Neural progenitor cell (in vitro differentiated cells): ENCODE measurements around the gene ASB13. TPM values are rescaled to one million over a fixed set of nuclear protein-coding genes. Genes with fewer than 3 reads are reported as not detected.

ENCODE experiments used
- DNase-seq: peaks from one replicate; pipeline ENCODE4 v3.0.0-alpha.2; 2016; ENCODE audit warnings: low spot score
- H2AFZ ChIP-seq: fragments of 200-600 bp; sonication (generic); replicated peaks from 2 replicates; pipeline ENCODE4 v1.6.1; 2016; ENCODE audit warnings: antibody characterized with exemption
- H3F3A ChIP-seq: fragments of 200-600 bp; sonication (generic); 2 replicates; pipeline ENCODE4 v1.6.1; 2016; ENCODE audit warnings: antibody characterized with exemption, low read depth
- H3K27ac ChIP-seq: fragments of 200-600 bp; sonication (generic); 2 replicates; pipeline ENCODE4 v1.5.1; 2016; ENCODE audit warnings: mild to moderate bottlenecking
- H3K27me3 ChIP-seq: fragments of 200-600 bp; sonication (generic); 2 replicates; pipeline ENCODE4 v1.6.1; 2016; ENCODE audit warnings: mild to moderate bottlenecking, moderate library complexity
- H3K36me3 ChIP-seq: fragments of 200-600 bp; sonication (generic); 2 replicates; pipeline ENCODE4 v1.5.1; 2016
- H3K4me1 ChIP-seq: fragments of 200-600 bp; sonication (generic); 2 replicates; pipeline ENCODE4 v1.6.1; 2016; ENCODE audit warnings: mixed run types
- H3K4me2 ChIP-seq: fragments of 200-600 bp; sonication (generic); 2 replicates; pipeline ENCODE4 v1.6.1; 2016
- H3K4me3 ChIP-seq: fragments of 200-600 bp; sonication (generic); 2 replicates; pipeline ENCODE4 v1.5.1; 2016
- H3K79me2 ChIP-seq: fragments of 200-600 bp; sonication (generic); 2 replicates; pipeline ENCODE4 v1.6.1; 2016; ENCODE audit warnings: low read depth
- H3K9ac ChIP-seq: fragments of 200-600 bp; sonication (generic); 2 replicates; pipeline ENCODE4 v1.6.1; 2016
- H3K9me3 ChIP-seq: fragments of 200-600 bp; sonication (generic); 2 replicates; pipeline ENCODE4 v1.5.1; 2016; ENCODE audit warnings: low read depth
- H4K20me1 ChIP-seq: fragments of 200-600 bp; sonication (generic); 2 replicates; pipeline ENCODE4 v1.6.1; 2016; ENCODE audit warnings: low read depth
- H3K27ac Mint-ChIP-seq: 3 replicates; pipeline ENCODE4 v1.8.0; 2021; ENCODE audit warnings: mixed read lengths
- H3K27me3 Mint-ChIP-seq: 2 replicates; pipeline ENCODE4 v1.8.0; 2022; ENCODE audit warnings: low read depth, mild to moderate bottlenecking, inconsistent platforms, moderate library complexity, mixed read lengths; ENCODE audit not compliant: insufficient read depth
- H3K36me3 Mint-ChIP-seq: 3 replicates; pipeline ENCODE4 v1.8.0; 2021; ENCODE audit warnings: mixed read lengths
- H3K4me1 Mint-ChIP-seq: 3 replicates; pipeline ENCODE4 v1.8.0; 2021; ENCODE audit warnings: mixed read lengths
- H3K4me3 Mint-ChIP-seq: 3 replicates; pipeline ENCODE4 v1.8.0; 2021; ENCODE audit warnings: mild to moderate bottlenecking, moderate library complexity, mixed read lengths
- H3K9me3 Mint-ChIP-seq: 3 replicates; pipeline ENCODE4 v1.8.0; 2020; ENCODE audit warnings: mixed read lengths
- CTCF ChIP-seq: fragments of 200-600 bp; sonication (generic); IDR thresholded peaks from 2 replicates; pipeline ENCODE4 v1.5.1; 2017; ENCODE audit warnings: antibody characterized with exemption, mild to moderate bottlenecking
- EZH2 ChIP-seq: fragments of 200-600 bp; sonication (generic); IDR thresholded peaks from 2 replicates; pipeline ENCODE4 v1.6.1; 2017; ENCODE audit warnings: antibody characterized with exemption, mild to moderate bottlenecking, moderate library complexity
- EZH2phosphoT487 ChIP-seq: fragments of 200-600 bp; sonication (generic); IDR thresholded peaks from 2 replicates; pipeline ENCODE4 v1.6.1; 2017; ENCODE audit warnings: antibody characterized with exemption
- total RNA-seq: library from RNA; depleted of rRNA; stranded (reverse); fragments of >200 nt; gene quantifications from 2 replicates; pipeline ENCODE4 v1.2.3, GENCODE V29; 2015; ENCODE audit warnings: low replicate concordance

ASB13 gene
- total RNA-seq, 1 donor from 2014 or later, result 15.0 TPM

GRCh38 chr10:5679606-5680005 is 13.2 kb upstream of the ASB13 start:
- Histone ChIP-seq H3K9ac (no peak overlapping the region), H3F3A (peaks cover 6% of the 10 kb centered on the region), H3K9me3 (no peaks in the 10 kb centered on the region), H3K4me3 (no peak overlapping the region), H2AFZ (no peak overlapping the region), H3K79me2 (no peaks in the 10 kb centered on the region), H3K4me2 (no peak overlapping the region), H3K4me1 (no peaks in the 10 kb centered on the region), H3K36me3 (no peaks in the 10 kb centered on the region), H3K27ac (no peak overlapping the region), H3K27me3 (peaks cover 65% of the 10 kb centered on the region), H4K20me1 (no peaks in the 10 kb centered on the region)
- H3K27me3 Mint-ChIP-seq, result peaks cover 6% of the 10 kb centered on the region
- H3K36me3 Mint-ChIP-seq, result no peaks in the 10 kb centered on the region
- H3K4me3 Mint-ChIP-seq, result no peak overlapping the region
- peaks cover 2% of the 10 kb centered on the region for H3K9me3 Mint-ChIP-seq
- H3K4me1 Mint-ChIP-seq, result peaks cover 4% of the 10 kb centered on the region
- H3K27ac Mint-ChIP-seq, result no peak overlapping the region
- DNase-seq, result no peak
- TF ChIP-seq CTCF, result no peak
- no peak for TF ChIP-seq EZH2
- no peak for TF ChIP-seq EZH2phosphoT487

DNA sequence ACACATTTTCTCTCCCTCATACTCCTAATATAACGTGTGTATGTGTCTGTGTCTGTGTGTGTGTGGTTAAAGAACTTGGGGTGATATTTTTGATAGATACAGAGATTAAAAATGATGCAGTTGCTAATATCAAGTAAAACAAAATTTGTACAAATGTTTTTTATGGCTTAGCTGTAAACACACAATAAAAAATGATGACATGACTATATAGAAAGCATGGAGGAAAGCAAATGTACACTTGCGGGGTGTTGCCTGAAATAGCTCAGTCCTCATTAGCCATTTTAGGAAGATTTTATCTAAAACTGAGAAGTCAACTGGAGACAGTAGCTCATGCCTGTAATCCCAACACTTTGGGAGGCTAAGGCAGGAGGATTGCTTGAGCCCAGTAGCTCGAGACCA is 12.6 kb upstream of the ASB13 start:
- Histone ChIP-seq H3K36me3 (no peaks in the 10 kb centered on the region), H3K9me3 (no peaks in the 10 kb centered on the region), H2AFZ (no peak overlapping the region), H3K9ac (no peak overlapping the region), H3K27ac (no peak overlapping the region), H3K4me3 (no peak overlapping the region), H4K20me1 (no peaks in the 10 kb centered on the region), H3K4me2 (no peak overlapping the region), H3F3A (peaks cover 1% of the 10 kb centered on the region), H3K4me1 (no peaks in the 10 kb centered on the region), H3K79me2 (no peaks in the 10 kb centered on the region), H3K27me3 (peaks cover 64% of the 10 kb centered on the region)
- H3K27me3 Mint-ChIP-seq, result peaks cover 6% of the 10 kb centered on the region
- no peak for TF ChIP-seq EZH2phosphoT487
- no peak for TF ChIP-seq EZH2
- no peak for TF ChIP-seq CTCF
- H3K27ac Mint-ChIP-seq, result no peak overlapping the region
- no peak overlapping the region for H3K4me3 Mint-ChIP-seq
- H3K4me1 Mint-ChIP-seq, result peaks cover under 1% of the 10 kb centered on the region
- peaks cover 8% of the 10 kb centered on the region for H3K9me3 Mint-ChIP-seq
- no peak for DNase-seq
- H3K36me3 Mint-ChIP-seq, result no peaks in the 10 kb centered on the region

GRCh38 chr10:5678397-5679036 is 12.1 kb upstream of the ASB13 start:
- Histone ChIP-seq H3K27ac (no peak overlapping the region), H3K9me3 (no peaks in the 10 kb centered on the region), H3K79me2 (no peaks in the 10 kb centered on the region), H3F3A (no peaks in the 10 kb centered on the region), H3K27me3 (peaks cover 59% of the 10 kb centered on the region), H4K20me1 (no peaks in the 10 kb centered on the region), H2AFZ (no peak overlapping the region), H3K4me2 (no peak overlapping the region), H3K4me3 (no peak overlapping the region), H3K4me1 (no peaks in the 10 kb centered on the region), H3K9ac (no peak overlapping the region), H3K36me3 (no peaks in the 10 kb centered on the region)
- DNase-seq, result no peak
- H3K4me3 Mint-ChIP-seq, result no peak overlapping the region
- H3K27ac Mint-ChIP-seq, result no peak overlapping the region
- H3K9me3 Mint-ChIP-seq, result peaks cover 10% of the 10 kb centered on the region
- H3K27me3 Mint-ChIP-seq, result peaks cover 8% of the 10 kb centered on the region
- H3K36me3 Mint-ChIP-seq, result no peaks in the 10 kb centered on the region
- no peaks in the 10 kb centered on the region for H3K4me1 Mint-ChIP-seq
- TF ChIP-seq CTCF (no peak), EZH2 (no peak), EZH2phosphoT487 (no peak)
